SK-N-SH (cell line): Measurements from ENCODE around the gene ARHGAP8.

Experiments
- CTCF ChIP-seq: fragments of 200-600 bp; sonication (generic); IDR thresholded peaks from 2 replicates; pipeline ENCODE4 v1.6.1; 2017; ENCODE audit warnings: antibody characterized with exemption, mild to moderate bottlenecking, moderate library complexity
- FOXM1 ChIP-seq: IDR thresholded peaks from 2 replicates; pipeline ENCODE4 v1.4.0; 2012; ENCODE audit warnings: low read depth, mild to moderate bottlenecking
- JUND ChIP-seq: IDR thresholded peaks from 2 replicates; pipeline ENCODE4 v1.4.0; 2012
- SIN3A ChIP-seq: IDR thresholded peaks from 2 replicates; pipeline ENCODE4 v1.6.1; 2012; ENCODE audit warnings: low read depth, mild to moderate bottlenecking, low read length, moderate library complexity, borderline replicate concordance
- SMC3 ChIP-seq: IDR thresholded peaks from 2 replicates; pipeline ENCODE4 v1.6.1; 2012; ENCODE audit warnings: low read depth, low read length, improper control_type of control experiment
- TF ChIP-seq, protein P1 (sequence below): IDR thresholded peaks from 2 replicates; pipeline ENCODE4; 2012
- TF ChIP-seq, protein P2 (sequence below): IDR thresholded peaks from 2 replicates; pipeline ENCODE4 v1.6.1; 2012; ENCODE audit warnings: mild to moderate bottlenecking, low read depth, low read length, moderate library complexity
- TF ChIP-seq, protein P3 (sequence below): IDR thresholded peaks from 2 replicates; pipeline ENCODE4 v1.4.0; 2012; ENCODE audit warnings: low read depth, borderline replicate concordance

- TF ChIP-seq SIN3A (no peak), CTCF (no peak), SMC3 (no peak), JUND (no peak), FOXM1 (no peak)
- TF ChIP-seq, protein P1, sequence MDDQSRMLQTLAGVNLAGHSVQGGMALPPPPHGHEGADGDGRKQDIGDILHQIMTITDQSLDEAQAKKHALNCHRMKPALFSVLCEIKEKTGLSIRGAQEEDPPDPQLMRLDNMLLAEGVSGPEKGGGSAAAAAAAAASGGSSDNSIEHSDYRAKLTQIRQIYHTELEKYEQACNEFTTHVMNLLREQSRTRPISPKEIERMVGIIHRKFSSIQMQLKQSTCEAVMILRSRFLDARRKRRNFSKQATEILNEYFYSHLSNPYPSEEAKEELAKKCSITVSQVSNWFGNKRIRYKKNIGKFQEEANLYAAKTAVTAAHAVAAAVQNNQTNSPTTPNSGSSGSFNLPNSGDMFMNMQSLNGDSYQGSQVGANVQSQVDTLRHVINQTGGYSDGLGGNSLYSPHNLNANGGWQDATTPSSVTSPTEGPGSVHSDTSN: no peak
- TF ChIP-seq, protein P2, sequence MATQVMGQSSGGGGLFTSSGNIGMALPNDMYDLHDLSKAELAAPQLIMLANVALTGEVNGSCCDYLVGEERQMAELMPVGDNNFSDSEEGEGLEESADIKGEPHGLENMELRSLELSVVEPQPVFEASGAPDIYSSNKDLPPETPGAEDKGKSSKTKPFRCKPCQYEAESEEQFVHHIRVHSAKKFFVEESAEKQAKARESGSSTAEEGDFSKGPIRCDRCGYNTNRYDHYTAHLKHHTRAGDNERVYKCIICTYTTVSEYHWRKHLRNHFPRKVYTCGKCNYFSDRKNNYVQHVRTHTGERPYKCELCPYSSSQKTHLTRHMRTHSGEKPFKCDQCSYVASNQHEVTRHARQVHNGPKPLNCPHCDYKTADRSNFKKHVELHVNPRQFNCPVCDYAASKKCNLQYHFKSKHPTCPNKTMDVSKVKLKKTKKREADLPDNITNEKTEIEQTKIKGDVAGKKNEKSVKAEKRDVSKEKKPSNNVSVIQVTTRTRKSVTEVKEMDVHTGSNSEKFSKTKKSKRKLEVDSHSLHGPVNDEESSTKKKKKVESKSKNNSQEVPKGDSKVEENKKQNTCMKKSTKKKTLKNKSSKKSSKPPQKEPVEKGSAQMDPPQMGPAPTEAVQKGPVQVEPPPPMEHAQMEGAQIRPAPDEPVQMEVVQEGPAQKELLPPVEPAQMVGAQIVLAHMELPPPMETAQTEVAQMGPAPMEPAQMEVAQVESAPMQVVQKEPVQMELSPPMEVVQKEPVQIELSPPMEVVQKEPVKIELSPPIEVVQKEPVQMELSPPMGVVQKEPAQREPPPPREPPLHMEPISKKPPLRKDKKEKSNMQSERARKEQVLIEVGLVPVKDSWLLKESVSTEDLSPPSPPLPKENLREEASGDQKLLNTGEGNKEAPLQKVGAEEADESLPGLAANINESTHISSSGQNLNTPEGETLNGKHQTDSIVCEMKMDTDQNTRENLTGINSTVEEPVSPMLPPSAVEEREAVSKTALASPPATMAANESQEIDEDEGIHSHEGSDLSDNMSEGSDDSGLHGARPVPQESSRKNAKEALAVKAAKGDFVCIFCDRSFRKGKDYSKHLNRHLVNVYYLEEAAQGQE: no peak
- TF ChIP-seq, protein P3, sequence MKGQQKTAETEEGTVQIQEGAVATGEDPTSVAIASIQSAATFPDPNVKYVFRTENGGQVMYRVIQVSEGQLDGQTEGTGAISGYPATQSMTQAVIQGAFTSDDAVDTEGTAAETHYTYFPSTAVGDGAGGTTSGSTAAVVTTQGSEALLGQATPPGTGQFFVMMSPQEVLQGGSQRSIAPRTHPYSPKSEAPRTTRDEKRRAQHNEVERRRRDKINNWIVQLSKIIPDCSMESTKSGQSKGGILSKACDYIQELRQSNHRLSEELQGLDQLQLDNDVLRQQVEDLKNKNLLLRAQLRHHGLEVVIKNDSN: no peak
Measured at GRCh38 chr22:44743247-44743646, 9.1 kb upstream of the ARHGAP8 start.
